H1 (cell line): Measurements from ENCODE around the gene SP7. TPM values are rescaled to one million over a fixed set of nuclear protein-coding genes. Genes with fewer than 3 reads are reported as not detected.
A peak's percentile ranks its signal among the peaks of the same experiment; 100 is the strongest.

Source experiments
- CTCF ChIA-PET: fragments of 300-600 bp; sonication (Branson Sonifier 250); formaldehyde crosslinking; loops from one replicate; lab custom pipeline; 2021; ENCODE audit not compliant: partially characterized antibody; lab: Charles Lee
- POLR2A ChIA-PET: fragments of 300-600 bp; sonication (Branson Sonifier 250); formaldehyde crosslinking; loops from one replicate; lab custom pipeline; 2021; ENCODE audit warnings: inconsistent platforms; ENCODE audit not compliant: partially characterized antibody; lab: Charles Lee
- DNase-seq, 2 experiments: peaks; one replicate each; pipeline versions ENCODE4 v3.0.0 to v3.0.0-alpha.2; 2010 to 2022; ENCODE audit warnings: low spot score in 2 of 2, low read depth in 1 of 2, mixed read lengths in 1 of 2
- FAIRE-seq: peaks from 2 replicates; lab custom pipeline; 2011; peaks lifted over from hg19 to GRCh38; lab: Jason Lieb, UNC
- H2AFZ ChIP-seq: 2 replicates; pipeline ENCODE4 v1.8.1; 2012; ENCODE audit warnings: low read length, inconsistent platforms
- H2AK5ac ChIP-seq: 2 replicates; pipeline ENCODE4 v1.6.1; 2013; ENCODE audit warnings: low read depth, low read length
- H2BK120ac ChIP-seq: replicated peaks from 2 replicates; pipeline ENCODE3; 2013; ENCODE audit warnings: low read depth, low read length, inconsistent platforms
- H2BK12ac ChIP-seq: 2 replicates; pipeline ENCODE4 v1.6.1; 2013; ENCODE audit warnings: low read depth, low read length
- H2BK15ac ChIP-seq: 2 replicates; pipeline ENCODE4 v1.6.1; 2013; ENCODE audit warnings: low read length
- H2BK20ac ChIP-seq: 2 replicates; pipeline ENCODE4 v1.6.1; 2013; ENCODE audit warnings: low read length
- H2BK5ac ChIP-seq: 2 replicates; pipeline ENCODE4 v1.6.1; 2013; ENCODE audit warnings: low read depth, low read length
- H3K14ac ChIP-seq: 2 replicates; pipeline ENCODE4 v1.6.1; 2013; ENCODE audit warnings: inconsistent platforms; ENCODE audit not compliant: insufficient read length
- H3K18ac ChIP-seq: 2 replicates; pipeline ENCODE4 v1.6.1; 2013; ENCODE audit warnings: low read length; ENCODE audit errors: extremely low read depth
- H3K23ac ChIP-seq: 2 replicates; pipeline ENCODE4 v1.6.1; 2013; ENCODE audit warnings: inconsistent platforms; ENCODE audit not compliant: insufficient read length
- H3K23me2 ChIP-seq: 2 replicates; pipeline ENCODE4 v1.6.1; 2013; ENCODE audit warnings: low read depth, low read length
- H3K27ac ChIP-seq: 2 replicates; pipeline ENCODE4 v1.6.1; 2011; ENCODE audit warnings: low read depth, low read length, inconsistent platforms
- H3K27me3 ChIP-seq, 4 experiments: replicated peaks in 1 of 4; 1 replicate in 1 of 4; 2 replicates in 3 of 4; pipeline versions ENCODE4 v1.6.1 to v1.8.1; 2011 to 2013; ENCODE audit warnings: low read length in 3 of 4, mild to moderate bottlenecking in 3 of 4, inconsistent platforms in 2 of 4, mixed read lengths in 2 of 4, moderate library complexity in 1 of 4; ENCODE audit not compliant: control insufficient read depth in 3 of 4, insufficient read depth in 3 of 4; ENCODE audit errors: extremely low read depth in 1 of 4
- H3K36me3 ChIP-seq, 4 experiments: 2 replicates each; pipeline versions ENCODE4 v1.6.1 to v1.8.1; 2011 to 2013; ENCODE audit warnings: mild to moderate bottlenecking in 4 of 4, low read length in 3 of 4, moderate library complexity in 2 of 4, control low read depth in 1 of 4, inconsistent platforms in 1 of 4; ENCODE audit not compliant: insufficient read depth in 4 of 4, control insufficient read depth in 2 of 4
- H3K4ac ChIP-seq: replicated peaks from 2 replicates; pipeline ENCODE3; 2013; ENCODE audit warnings: low read length, low read depth, mixed read lengths, inconsistent platforms; ENCODE audit not compliant: insufficient read length
- H3K4me1 ChIP-seq, 4 experiments: replicated peaks in 1 of 4; 1 replicate in 1 of 4; 2 replicates in 3 of 4; pipeline versions ENCODE4 v1.6.1 to v1.8.1; 2011 to 2013; ENCODE audit warnings: low read length in 3 of 4, inconsistent platforms in 2 of 4, mixed read lengths in 1 of 4; ENCODE audit not compliant: insufficient read depth in 4 of 4, control insufficient read depth in 3 of 4
- H3K4me2 ChIP-seq, 2 experiments: 2 replicates each; pipeline versions ENCODE4 v1.6.1 to v1.8.1; 2011 to 2013; ENCODE audit warnings: low read depth in 2 of 2, low read length in 2 of 2, control low read depth in 1 of 2, inconsistent platforms in 1 of 2, mild to moderate bottlenecking in 1 of 2; ENCODE audit not compliant: insufficient read depth in 1 of 2
- H3K4me3 ChIP-seq, 4 experiments: fragments of 200-600, 300-600 bp in 1 of 4; sonication (generic), shearing (Covaris generic), sonication (Bioruptor Twin) in 1 of 4; 2 replicates each; pipeline versions ENCODE4 v1.5.1 to v1.8.1; 2011 to 2016; ENCODE audit warnings: low read length in 4 of 4, low read depth in 3 of 4, control low read depth in 2 of 4, inconsistent platforms in 2 of 4, mild to moderate bottlenecking in 2 of 4, mixed read lengths in 1 of 4, moderate library complexity in 1 of 4; ENCODE audit not compliant: insufficient read depth in 2 of 4; ENCODE audit errors: extremely low read depth in 1 of 4
- H3K56ac ChIP-seq: replicated peaks from 2 replicates; pipeline ENCODE3; 2013; ENCODE audit warnings: low read depth, mild to moderate bottlenecking, mixed read lengths, low read length, inconsistent platforms; ENCODE audit not compliant: insufficient read length
- H3K79me1 ChIP-seq: 2 replicates; pipeline ENCODE4 v1.6.1; 2013; ENCODE audit warnings: low read depth, low read length, control low read depth
- H3K79me2 ChIP-seq, 2 experiments: 2 replicates each; pipeline versions ENCODE4 v1.6.1 to v1.8.1; 2012 to 2013; ENCODE audit warnings: low read length in 2 of 2, mild to moderate bottlenecking in 2 of 2, inconsistent platforms in 1 of 2; ENCODE audit not compliant: insufficient read depth in 2 of 2, control insufficient read depth in 1 of 2
- H3K9ac ChIP-seq, 4 experiments: replicated peaks in 1 of 4; 1 replicate in 1 of 4; 2 replicates in 3 of 4; pipeline versions ENCODE4 v1.6.1 to v1.8.1; 2011 to 2013; ENCODE audit warnings: low read depth in 3 of 4, low read length in 3 of 4, control low read depth in 2 of 4, mild to moderate bottlenecking in 2 of 4, moderate library complexity in 2 of 4, inconsistent platforms in 1 of 4; ENCODE audit errors: extremely low read depth in 1 of 4
- H3K9me3 ChIP-seq, 2 experiments: 2 replicates each; pipeline versions ENCODE4 v1.6.1 to v1.8.1; 2012 to 2013; ENCODE audit warnings: mild to moderate bottlenecking in 2 of 2, moderate library complexity in 2 of 2, control low read depth in 1 of 2, inconsistent platforms in 1 of 2, low read depth in 1 of 2, low read length in 1 of 2, mixed read lengths in 1 of 2; ENCODE audit not compliant: insufficient read depth in 2 of 2
- H4K20me1 ChIP-seq, 2 experiments: replicated peaks in 1 of 2; 2 replicates each; pipeline versions ENCODE3 to v1.8.1; 2011 to 2013; ENCODE audit warnings: inconsistent platforms in 2 of 2, low read length in 2 of 2, mild to moderate bottlenecking in 1 of 2; ENCODE audit not compliant: insufficient read depth in 2 of 2, control insufficient read depth in 1 of 2
- H4K5ac ChIP-seq: 2 replicates; pipeline ENCODE4 v1.6.1; 2013; ENCODE audit warnings: low read length, low read depth, mixed read lengths, inconsistent platforms; ENCODE audit not compliant: insufficient read length
- H4K8ac ChIP-seq: 2 replicates; pipeline ENCODE4 v1.8.0; 2013; ENCODE audit warnings: mild to moderate bottlenecking, moderate library complexity, low read length, inconsistent platforms; ENCODE audit not compliant: insufficient read depth; ENCODE audit errors: extremely low read depth
- H4K91ac ChIP-seq: replicated peaks from 2 replicates; pipeline ENCODE3; 2013; ENCODE audit warnings: low read length, mixed read lengths, inconsistent platforms; ENCODE audit not compliant: insufficient read length
- BACH1 ChIP-seq: IDR thresholded peaks from 2 replicates; pipeline ENCODE4 v1.6.1; 2012; ENCODE audit warnings: low read length, improper control_type of control experiment
- BCL11A ChIP-seq, 2 experiments: IDR thresholded peaks; one replicate each; pipeline ENCODE4 v1.6.1; 2011; ENCODE audit warnings: low read depth in 2 of 2, low read length in 2 of 2, mild to moderate bottlenecking in 2 of 2
- BRCA1 ChIP-seq: IDR thresholded peaks from 2 replicates; pipeline ENCODE4 v1.6.1; 2012; ENCODE audit warnings: low read depth, low read length, improper control_type of control experiment
- CEBPB ChIP-seq: IDR thresholded peaks from 2 replicates; pipeline ENCODE4 v1.6.1; 2012; ENCODE audit warnings: low read depth, low read length
- CHD1 ChIP-seq: IDR thresholded peaks from 2 replicates; pipeline ENCODE4 v1.6.1; 2012; ENCODE audit warnings: low read depth, low read length, improper control_type of control experiment
- FOSL1 ChIP-seq: IDR thresholded peaks from 2 replicates; pipeline ENCODE4 v1.6.1; 2011; ENCODE audit warnings: mild to moderate bottlenecking, low read depth, low read length, moderate library complexity; ENCODE audit not compliant: insufficient read depth
- JUND ChIP-seq: IDR thresholded peaks from 2 replicates; pipeline ENCODE4 v1.6.1; 2011; ENCODE audit warnings: mild to moderate bottlenecking, improper control_type of control experiment, low read length
- KDM4A ChIP-seq: IDR thresholded peaks from one replicate; pipeline ENCODE4 v1.7.1; 2012; ENCODE audit warnings: low read depth, mild to moderate bottlenecking, moderate library complexity, low read length, inconsistent platforms; ENCODE audit not compliant: severe bottlenecking
- RAD21 ChIP-seq, 2 experiments: IDR thresholded peaks in 1 of 2; conservative IDR thresholded peaks in 1 of 2; 2 replicates each; pipeline ENCODE4 v1.6.1; 2011; ENCODE audit warnings: low read depth in 2 of 2, low read length in 2 of 2, improper control_type of control experiment in 1 of 2, inconsistent platforms in 1 of 2, mild to moderate bottlenecking in 1 of 2, moderate library complexity in 1 of 2
- YY1 ChIP-seq: IDR thresholded peaks from 2 replicates; pipeline ENCODE4 v1.6.1; 2011; ENCODE audit warnings: low read depth, mild to moderate bottlenecking, low read length
- WGBS, 2 experiments: shearing (Covaris generic) in 1 of 2; methylation state at CpG; one replicate each; pipeline versions ENCODE4 v1.1.6 to v1.1.7; 2013 to 2015; ENCODE audit warnings: low lambda C conversion rate in 2 of 2, mixed read lengths in 2 of 2, inconsistent platforms in 1 of 2, low coverage in 1 of 2, missing lambda C conversion rate in 1 of 2; ENCODE audit not compliant: insufficient replicate concordance in 2 of 2, insufficient coverage in 1 of 2, insufficient read length in 1 of 2; ENCODE audit errors: extremely low coverage in 1 of 2, missing lambda C conversion rate in 1 of 2; 5-methylcytosine and 5-hydroxymethylcytosine counted together
- polyA plus RNA-seq, 7 experiments: library from polyadenylated mRNA; depleted of rRNA in 3 of 7; stranded (reverse) in 5 of 7; unstranded in 2 of 7; fragments of >200 nt in 5 of 7; fragments of 200-250 nt in 2 of 7; gene quantifications; 1 replicate in 5 of 7; 2 replicates in 1 of 7; 4 replicates in 1 of 7; pipeline versions ENCODE4 v1.2.1 to v1.2.3, GENCODE V29; 2011 to 2013; ENCODE audit warnings: missing spikeins in 2 of 7, mixed read lengths in 2 of 7
- total RNA-seq: library from RNA; stranded (reverse); fragmentation: NEBNext Ultra II Directional; extraction: Animal tissue kit (Norgen Biotek cat#: 25700); gene quantifications from 2 replicates; pipeline ENCODE4 v1.2.1, GENCODE V29; 2021
- TF ChIP-seq, protein P1 (sequence below): IDR thresholded peaks from 2 replicates; pipeline ENCODE4 v1.6.1; 2012; ENCODE audit warnings: inconsistent platforms

The SP7 gene
- total and polyA plus RNA-seq, 2 of the 8 experiments (the other 6 are each of a cell fraction or from before 2014, with no cell fraction given), result 0.12 to 0.13 TPM

DNA sequence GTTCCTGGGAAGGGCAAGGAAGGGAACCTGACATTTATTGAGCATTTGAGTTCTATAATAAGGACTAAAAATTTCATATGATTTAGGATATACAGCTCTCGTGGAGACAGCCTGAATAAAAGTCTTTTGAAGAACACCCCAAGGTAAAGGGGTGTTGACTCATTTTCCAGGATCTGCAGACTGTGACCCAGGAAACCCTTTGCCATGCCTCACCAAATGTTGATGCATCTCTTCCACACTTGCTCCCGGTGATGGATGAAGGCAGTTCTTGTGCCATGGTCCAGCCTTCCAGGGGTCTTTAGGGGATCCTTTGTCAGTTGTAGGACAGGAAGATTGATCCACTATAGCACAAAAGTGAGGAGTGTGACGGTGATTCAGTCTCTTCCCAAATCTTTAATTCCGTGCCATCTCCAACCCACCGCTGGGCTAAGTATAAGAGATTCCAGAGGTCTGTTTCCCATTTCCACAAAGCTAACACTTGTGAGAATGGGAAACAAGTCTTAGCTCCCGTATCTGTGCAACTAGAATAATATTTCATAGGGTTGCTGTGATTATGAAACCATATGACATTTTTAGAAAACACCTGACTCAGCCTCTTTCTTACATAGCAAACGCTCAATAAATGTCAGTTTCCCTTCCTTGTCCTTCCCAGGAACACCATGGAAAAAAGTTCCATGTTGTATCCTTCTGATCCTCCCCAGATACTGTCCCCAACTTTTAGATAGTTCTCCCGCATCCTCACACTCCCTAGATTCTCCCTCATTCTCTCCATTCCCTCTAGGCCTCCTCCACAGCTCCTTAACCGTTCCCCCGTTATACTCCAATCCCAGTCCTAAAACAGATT, 15.6 kb downstream of the SP7 start:
- Histone ChIP-seq H2AK5ac (no peak overlapping the region), H2AFZ (no peak overlapping the region), H3K14ac (no peak overlapping the region), H2BK12ac (no peak overlapping the region), H2BK20ac (no peak overlapping the region), H3K4me1 (peaks cover 0 to 10% (median 6%) of the 10 kb centered on the region in 4 experiments; a peak in 5 of 7 replicates), H3K4me2 (peak overlapping the region; percentile 62 to 87), H3K18ac (no peak overlapping the region), H2BK120ac (no peak overlapping the region), H4K5ac (no peak overlapping the region), H3K23me2 (peaks cover 2% of the 10 kb centered on the region; the same call in 1 of the 2 replicates), H3K36me3 (peaks cover 0 to 21% (median 9%) of the 10 kb centered on the region in 4 experiments; a peak in 5 of 8 replicates), H3K56ac (peak overlapping the region; percentile 24), H3K27ac (no peak overlapping the region; the same call in 1 of the 2 replicates), H2BK15ac (no peak overlapping the region), H4K20me1 (peaks cover 0 to 2% of the 10 kb centered on the region in 2 experiments), H2BK5ac (no peak overlapping the region), H3K27me3 (peaks cover 0 to 24% (median 17%) of the 10 kb centered on the region in 4 experiments; a peak in 6 of 7 replicates), H3K79me2 (no peaks in the 10 kb centered on the region), H3K79me1 (no peaks in the 10 kb centered on the region), H3K9ac (peak overlapping the region in 1 of 4 experiments; percentile 34; a peak in 3 of 7 replicates), H4K8ac (no peak overlapping the region), H3K9me3 (no peaks in the 10 kb centered on the region), H3K23ac (no peak overlapping the region), H4K91ac (no peak overlapping the region), H3K4me3 (peak overlapping the region; percentile 71 to 97 (median 94)), H3K4ac (no peak overlapping the region)
- 62% methylated on average over 10 of the region's 10 CpGs; no CpG with 5 or more reads in 1 of the 2 experiments for WGBS, 2 experiments
- ChIA-PET CTCF (interaction anchor here (0.6 to 21.2 kb wide), 49 partner anchors 10 to 356 kb away, joined by 3 to 381 read pairs (median 5); partner anchors contain the start of genes ATP5MC2, ESPL1, MYG1 and NPFF), POLR2A (interaction anchor here (0.6 to 8.0 kb wide), 44 partner anchors 8 to 260 kb away, joined by 3 to 51 read pairs (median 4); partner anchors contain the start of genes ESPL1, MAP3K12, MYG1 and PFDN5)
- no peak for FAIRE-seq
- DNase-seq, result no peak
- TF ChIP-seq KDM4A, result no peak
- TF ChIP-seq FOSL1, result no peak
- no peak for TF ChIP-seq RAD21 (IDR thresholded peaks at IDR 0.05 in 1 of 2, conservative IDR thresholded peaks at IDR 0.05 in 1 of 2; ENCODE audit: low read depth in 2 of 2, low read length in 2 of 2)
- no peak for TF ChIP-seq CHD1
- TF ChIP-seq BRCA1, result no peak
- no peak for TF ChIP-seq JUND
- no peak for TF ChIP-seq CEBPB
- TF ChIP-seq, protein P1, sequence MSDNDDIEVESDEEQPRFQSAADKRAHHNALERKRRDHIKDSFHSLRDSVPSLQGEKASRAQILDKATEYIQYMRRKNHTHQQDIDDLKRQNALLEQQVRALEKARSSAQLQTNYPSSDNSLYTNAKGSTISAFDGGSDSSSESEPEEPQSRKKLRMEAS, result no peak
- no peak for TF ChIP-seq BCL11A (IDR thresholded peaks at IDR 0.05; ENCODE audit: low read depth in 2 of 2, low read length in 2 of 2)
- no peak for TF ChIP-seq YY1
- no peak for TF ChIP-seq BACH1
